Measurements from ENCODE around the gene PNP.
"Not testable (repeated sequence)": the region's sequence is repeated elsewhere in the genome, so short reads cannot be mapped to it uniquely, and the experiment has no call there.

PNP gene

DNA sequence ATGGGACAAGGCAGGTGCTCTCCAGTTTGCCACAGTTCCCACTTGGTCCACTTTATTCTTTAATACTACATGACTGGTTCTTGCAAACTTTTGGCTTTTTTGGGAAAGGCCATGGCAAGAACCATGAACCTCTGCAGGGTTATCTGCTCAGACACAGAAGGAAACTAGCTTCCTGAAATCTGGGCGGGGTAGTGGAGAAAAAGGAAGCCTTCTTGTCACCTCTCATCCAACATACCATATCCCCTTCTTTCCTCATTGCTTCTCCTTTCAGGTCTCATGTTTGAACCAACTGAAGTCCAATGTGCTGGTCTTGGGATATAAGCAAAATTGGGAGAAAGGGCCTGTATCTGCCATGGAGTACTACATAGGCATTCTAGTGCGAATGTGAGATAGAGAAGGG is 27.7 kb upstream of the PNP start:
- Histone ChIP-seq H3K9ac (no peak overlapping the region), H3K9me3 (replicated peaks in 1 of 11) (peaks cover 0 to 24% (median 11%) of the 10 kb centered on the region in 11 experiments; a peak in 16 of 22 replicates), H3K4me1 (peaks cover 61 to 83% (median 67%) of the 10 kb centered on the region in 10 experiments), H3K4me2 (peak overlapping the region; percentile 56 to 82 (median 72)), H3K36me3 (peaks cover 12 to 43% (median 38%) of the 10 kb centered on the region in 11 experiments), H4K20me1 (no peaks in the 10 kb centered on the region), H3K4me3 (no peak overlapping the region; a peak in 1 of 20 replicates), H3K27ac (peak overlapping the region in 2 of 11 experiments; percentile 1 to 16; a peak in 1 of 22 replicates), H3K27me3 (no peaks in the 10 kb centered on the region)
- no peak for TF ChIP-seq Cebpa-rat (IDR thresholded peaks at IDR 0.05)

DNA sequence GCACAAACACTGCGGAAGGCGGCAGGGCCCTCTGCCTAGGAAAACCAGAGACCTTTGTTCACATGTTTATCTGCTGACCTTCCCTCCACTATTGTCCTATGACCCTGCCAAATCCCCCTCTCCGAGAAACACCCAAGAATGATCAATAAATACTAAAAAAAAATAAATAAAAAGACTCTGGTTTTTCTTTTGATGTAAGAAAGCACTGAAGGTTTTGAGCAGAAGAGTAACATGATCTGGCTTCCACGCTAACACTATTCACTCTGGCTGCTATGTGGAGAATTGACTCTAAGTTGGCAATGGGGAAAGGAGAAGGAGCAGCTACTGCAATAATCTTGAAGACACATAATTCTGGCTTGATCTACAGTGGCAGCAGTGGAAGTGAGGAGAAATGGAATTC is 25.6 kb upstream of the PNP start:
- Histone ChIP-seq H3K4me2 (0 out of 22 replicates have a peak overlapping the region, but pooled peaks of 1 of the 11 experiments have one; percentile 69), H3K9me3 (replicated peaks in 1 of 11) (peaks cover 0 to 16% (median 7%) of the 10 kb centered on the region in 11 experiments; a peak in 15 of 22 replicates), H3K4me1 (peaks cover 60 to 83% (median 65%) of the 10 kb centered on the region in 10 experiments), H3K36me3 (peaks cover 34 to 65% (median 60%) of the 10 kb centered on the region in 11 experiments)
- not testable (repeated sequence) for H3K27ac ChIP-seq, H4K20me1 ChIP-seq, H3K27me3 ChIP-seq, H3K4me3 ChIP-seq, H3K9ac ChIP-seq

DNA sequence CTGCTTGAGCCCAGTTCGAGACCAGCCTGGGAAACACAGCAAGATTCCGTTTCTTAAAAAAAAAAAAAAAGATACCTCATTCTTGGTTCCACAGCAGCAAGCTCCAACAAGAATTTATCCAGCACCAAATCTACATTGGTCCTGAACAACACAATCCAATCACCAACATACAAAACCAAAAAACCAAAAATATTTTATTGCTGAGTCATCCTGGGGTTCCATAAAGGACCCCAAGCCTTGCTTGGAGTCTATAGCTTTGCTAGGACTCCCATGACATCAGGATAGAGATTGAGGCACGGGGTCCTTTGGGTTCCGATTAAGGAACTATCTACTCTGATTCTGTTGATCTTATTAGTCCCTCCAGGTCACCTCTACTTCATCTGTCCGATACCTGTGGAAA is 22.3 kb upstream of the PNP start:
- no peak for TF ChIP-seq Cebpa-rat (IDR thresholded peaks at IDR 0.05)
- no peak overlapping the region for H3K4me3 ChIP-seq
- peaks cover 0 to 16% (median 7%) of the 10 kb centered on the region in 11 experiments; a peak in 14 of 22 replicates for H3K9me3 ChIP-seq (replicated peaks in 1 of 11)
- peak overlapping the region in 4 of 11 experiments; percentile 12 to 49 (median 24); a peak in 4 of 22 replicates for H3K27ac ChIP-seq
- H3K36me3 ChIP-seq, result peaks cover 66 to 96% (median 92%) of the 10 kb centered on the region in 11 experiments
- no peak overlapping the region for H3K9ac ChIP-seq
- peak overlapping the region in 3 of 11 experiments; percentile 52 to 58 (median 56); a peak in 2 of 22 replicates for H3K4me2 ChIP-seq
- no peaks in the 10 kb centered on the region for H4K20me1 ChIP-seq
- H3K4me1 ChIP-seq, result peaks cover 42 to 57% (median 46%) of the 10 kb centered on the region in 10 experiments
- no peaks in the 10 kb centered on the region for H3K27me3 ChIP-seq

DNA sequence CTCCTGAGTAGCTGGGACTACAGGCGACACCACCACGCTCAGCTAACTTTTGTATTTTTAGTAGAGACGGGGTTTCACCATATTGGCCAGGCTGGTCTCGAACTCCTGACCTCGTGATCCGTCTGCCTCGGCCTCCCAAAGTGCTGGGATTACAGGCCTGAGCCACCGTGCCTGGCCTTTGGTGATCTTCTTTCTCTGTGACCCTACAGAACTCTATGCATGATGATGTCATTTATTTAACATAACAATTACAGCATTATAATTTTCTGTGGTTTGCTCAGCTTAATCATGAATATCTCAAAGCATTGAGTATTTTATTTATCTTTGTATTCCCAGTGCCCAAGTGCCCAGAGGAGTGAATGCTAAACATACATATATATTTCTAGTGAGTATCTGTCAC is 16.4 kb upstream of the PNP start:
- H3K4me1 ChIP-seq, result peaks cover 42 to 59% (median 49%) of the 10 kb centered on the region in 10 experiments
- H3K27me3 ChIP-seq; H3K9me3 ChIP-seq (replicated peaks in 1 of 11): not testable (repeated sequence)
- H3K9ac ChIP-seq, result peak overlapping the region in 6 of 11 experiments; percentile 11 to 95 (median 92); a peak in 4 of 22 replicates
- H3K36me3 ChIP-seq, result peaks cover 66 to 78% (median 71%) of the 10 kb centered on the region in 11 experiments
- peak overlapping the region in 5 of 10 experiments; percentile 81 to 95 (median 86); a peak in 6 of 20 replicates for H3K4me3 ChIP-seq
- H3K27ac ChIP-seq, result peak overlapping the region in 1 of 11 experiments; percentile 96; a peak in 3 of 22 replicates
- H3K4me2 ChIP-seq, result peak overlapping the region; percentile 88 to 98 (median 93)
- H4K20me1 ChIP-seq, result peaks cover 0 to 21% (median 12%) of the 10 kb centered on the region in 11 experiments; a peak in 12 of 22 replicates

DNA sequence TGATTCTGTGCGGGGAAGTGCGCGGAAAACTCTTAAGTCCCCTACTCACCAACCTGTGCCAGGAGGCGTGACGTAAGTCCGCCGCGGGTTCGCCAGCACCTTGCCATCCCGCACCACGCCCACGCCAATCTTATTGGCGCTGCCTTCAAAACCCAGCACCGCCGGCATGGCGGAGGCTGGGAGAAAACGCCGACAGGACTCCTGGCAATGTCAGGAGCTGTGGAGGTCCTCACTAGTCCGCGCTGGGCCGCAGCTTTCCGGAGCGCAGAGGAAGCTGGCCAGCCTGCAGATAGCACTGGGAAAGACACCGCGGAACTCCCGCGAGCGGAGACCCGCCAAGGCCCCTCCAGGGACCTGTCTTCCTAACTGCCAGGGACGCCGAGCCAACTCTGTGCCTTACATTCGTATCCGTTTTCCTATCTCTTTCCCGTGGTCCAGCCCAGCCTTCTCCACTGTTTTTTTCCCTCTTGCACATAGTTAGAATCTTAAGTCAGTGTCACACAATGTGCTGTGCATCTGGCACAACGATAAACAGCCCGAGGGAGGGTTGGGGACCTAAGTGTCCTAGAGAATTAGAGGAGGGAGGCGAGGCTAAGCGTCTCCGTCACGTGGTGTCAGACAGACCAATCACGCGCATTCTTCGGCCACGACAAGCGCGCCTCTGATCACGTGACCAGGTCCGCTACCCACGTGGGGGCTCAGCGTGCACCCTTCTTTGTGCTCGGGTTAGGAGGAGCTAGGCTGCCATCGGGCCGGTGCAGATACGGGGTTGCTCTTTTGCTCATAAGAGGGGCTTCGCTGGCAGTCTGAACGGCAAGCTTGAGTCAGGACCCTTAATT is 14.5 kb upstream of the PNP start, which contains the start of the genes APEX1 and OSGEP:
Gene APEX1 (plus strand): TSS at position 711 of the 839 bp plus-strand sequence. CDS start 420 bp downstream, outside the sequence.
Gene OSGEP (minus strand): TSS at position 297 of the 839 bp plus-strand sequence. CDS start 129 bp downstream, at position 168.
- Histone ChIP-seq H3K9me3 (replicated peaks in 1 of 11) (no peaks in the 10 kb centered on the region), H3K36me3 (peaks cover 66 to 78% (median 71%) of the 10 kb centered on the region in 11 experiments), H3K9ac (peak within 1 kb of the TSS; percentile 91 to 98 (median 93)), H3K4me1 (peaks cover 48 to 59% (median 53%) of the 10 kb centered on the region in 10 experiments), H3K4me2 (peak within 1 kb of the TSS; percentile 91 to 98 (median 94)), H3K27me3 (no peaks in the 10 kb centered on the region), H3K4me3 (peak within 1 kb of the TSS; percentile 76 to 99 (median 84)), H3K27ac (peak within 1 kb of the TSS; percentile 90 to 97 (median 95)), H4K20me1 (peaks cover 0 to 40% (median 20%) of the 10 kb centered on the region in 11 experiments; a peak in 15 of 22 replicates)
- TF ChIP-seq Cebpa-rat (IDR thresholded peaks at IDR 0.05), result no peak

DNA sequence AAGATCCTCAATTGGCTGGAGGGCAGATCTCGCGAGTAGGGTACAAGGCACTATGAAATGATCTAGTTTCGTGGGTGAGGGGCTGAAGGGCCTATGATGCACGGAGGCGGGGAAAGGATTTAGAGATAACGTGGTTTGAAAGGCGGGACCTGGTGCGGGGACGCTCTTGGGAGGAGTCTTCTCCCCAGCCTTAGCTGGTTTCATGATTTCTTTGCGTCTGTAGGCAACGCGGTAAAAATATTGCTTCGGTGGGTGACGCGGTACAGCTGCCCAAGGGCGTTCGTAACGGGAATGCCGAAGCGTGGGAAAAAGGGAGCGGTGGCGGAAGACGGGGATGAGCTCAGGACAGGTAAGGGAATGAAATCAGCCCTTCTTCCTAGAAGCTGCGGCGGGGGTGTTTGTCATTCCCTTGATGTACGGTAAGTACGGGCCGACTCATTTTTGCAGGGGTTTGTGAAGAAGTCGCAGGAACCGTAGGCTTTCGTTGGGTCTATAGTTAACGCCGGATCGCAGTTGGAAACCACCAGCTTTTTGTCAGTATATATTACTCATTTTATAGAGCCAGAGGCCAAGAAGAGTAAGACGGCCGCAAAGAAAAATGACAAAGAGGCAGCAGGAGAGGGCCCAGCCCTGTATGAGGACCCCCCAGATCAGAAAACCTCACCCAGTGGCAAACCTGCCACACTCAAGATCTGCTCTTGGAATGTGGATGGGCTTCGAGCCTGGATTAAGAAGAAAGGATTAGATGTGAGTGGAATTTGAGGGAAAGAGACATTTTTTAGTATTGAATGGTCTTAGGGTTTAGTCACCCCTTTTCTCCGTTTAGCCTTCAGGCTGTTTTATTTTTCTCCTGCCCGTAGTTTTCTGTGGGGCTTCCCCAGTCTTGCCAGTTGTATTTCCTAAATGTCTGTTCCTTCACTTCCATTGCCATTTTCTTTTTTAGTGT is 13.6 kb upstream of the PNP start:
- H3K36me3 ChIP-seq, result peaks cover 61 to 75% (median 68%) of the 10 kb centered on the region in 11 experiments
- H3K27me3 ChIP-seq, result no peaks in the 10 kb centered on the region
- peaks cover 0 to 49% (median 26%) of the 10 kb centered on the region in 11 experiments; a peak in 15 of 22 replicates for H4K20me1 ChIP-seq
- peak overlapping the region; percentile 90 to 97 (median 95) for H3K27ac ChIP-seq
- peak overlapping the region; percentile 91 to 98 (median 93) for H3K9ac ChIP-seq
- peak overlapping the region; percentile 91 to 98 (median 94) for H3K4me2 ChIP-seq
- no peak for TF ChIP-seq Cebpa-rat (IDR thresholded peaks at IDR 0.05)
- no peaks in the 10 kb centered on the region for H3K9me3 ChIP-seq (replicated peaks in 1 of 11)
- H3K4me1 ChIP-seq, result peaks cover 56 to 68% (median 62%) of the 10 kb centered on the region in 10 experiments
- peak overlapping the region; percentile 76 to 99 (median 84) for H3K4me3 ChIP-seq

DNA sequence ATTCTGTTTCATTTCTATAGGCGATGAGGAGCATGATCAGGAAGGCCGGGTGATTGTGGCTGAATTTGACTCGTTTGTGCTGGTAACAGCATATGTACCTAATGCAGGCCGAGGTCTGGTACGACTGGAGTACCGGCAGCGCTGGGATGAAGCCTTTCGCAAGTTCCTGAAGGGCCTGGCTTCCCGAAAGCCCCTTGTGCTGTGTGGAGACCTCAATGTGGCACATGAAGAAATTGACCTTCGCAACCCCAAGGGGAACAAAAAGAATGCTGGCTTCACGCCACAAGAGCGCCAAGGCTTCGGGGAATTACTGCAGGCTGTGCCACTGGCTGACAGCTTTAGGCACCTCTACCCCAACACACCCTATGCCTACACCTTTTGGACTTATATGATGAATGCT is 12.2 kb upstream of the PNP start:
- Histone ChIP-seq H3K4me3 (peak overlapping the region; percentile 76 to 99 (median 84)), H3K27ac (peak overlapping the region in 10 of 11 experiments; percentile 90 to 97 (median 96); a peak in 20 of 22 replicates)
- TF ChIP-seq Cebpa-rat (IDR thresholded peaks at IDR 0.05), result no peak

More for the DNA sequence above, 12.2 kb upstream of the PNP start:
- peaks cover 0 to 53% (median 28%) of the 10 kb centered on the region in 11 experiments; a peak in 15 of 22 replicates for H4K20me1 ChIP-seq
- H3K36me3 ChIP-seq, result peaks cover 48 to 62% (median 55%) of the 10 kb centered on the region in 11 experiments
- peaks cover 0 to under 1% (median 0%) of the 10 kb centered on the region in 11 experiments; a peak in 1 of 22 replicates for H3K9me3 ChIP-seq (replicated peaks in 1 of 11)
- H3K4me2 ChIP-seq, result peak overlapping the region; percentile 91 to 98 (median 94)
- peak overlapping the region; percentile 91 to 98 (median 93); a peak in 20 of 22 replicates for H3K9ac ChIP-seq
- H3K4me1 ChIP-seq, result peaks cover 58 to 67% (median 63%) of the 10 kb centered on the region in 10 experiments
- no peaks in the 10 kb centered on the region for H3K27me3 ChIP-seq

All from BLaER1 treated with 17β-estradiol and CSF1 and Interleukin-3, amounts not matched to agents 10 nM and 100 nM (cell line).